IMR-90 (cell line): ENCODE results near the gene LUC7L3. TPM values are rescaled to one million over a fixed set of nuclear protein-coding genes. Genes with fewer than 3 reads are reported as not detected.

Experiments
- ATAC-seq: fragments of 200-7000 bp; cut with Tn5 transposase; 2 replicates; pipeline ENCODE4 v1.9.1; 2020; ENCODE audit warnings: low read depth, mild to moderate bottlenecking, moderate library complexity
- BruUV-seq: library from RNA; stranded (reverse); fragments of 400-500 nt; replicated peaks from 2 replicates; lab custom pipeline; 2021; lab: Mats Ljungman, UMichigan
- CTCF ChIA-PET: fragments of 300-600 bp; formaldehyde crosslinking; extraction: SDS; loops from one replicate; lab custom pipeline; 2021; ENCODE audit warnings: antibody characterized with exemption; lab: Yijun Ruan, JAX
- POLR2A ChIA-PET: fragments of 300-600 bp; sonication (Branson Sonifier 250); formaldehyde crosslinking; loops from one replicate; lab custom pipeline; 2022; ENCODE audit warnings: antibody characterized with exemption; ENCODE audit not compliant: unreplicated experiment; lab: Charles Lee
- DNase-seq: peaks from one replicate; pipeline ENCODE4 v3.0.0; 2013
- H2AFZ ChIP-seq: replicated peaks from 2 replicates; pipeline ENCODE3; 2013; ENCODE audit warnings: low read length, mild to moderate bottlenecking; ENCODE audit not compliant: poor library complexity
- H2AK5ac ChIP-seq: 2 replicates; pipeline ENCODE4 v1.6.1; 2013; ENCODE audit warnings: low read depth, low read length, inconsistent platforms
- H2AK9ac ChIP-seq: replicated peaks from 2 replicates; pipeline ENCODE3; 2013; ENCODE audit warnings: mild to moderate bottlenecking, low read depth, low read length, moderate library complexity; ENCODE audit not compliant: poor library complexity
- H2BK120ac ChIP-seq: 2 replicates; pipeline ENCODE4 v1.6.1; 2013; ENCODE audit warnings: low read depth, low read length, inconsistent platforms
- H2BK15ac ChIP-seq: 3 replicates; pipeline ENCODE4 v1.6.1; 2013; ENCODE audit warnings: low read depth, low read length, inconsistent platforms
- H2BK20ac ChIP-seq: 2 replicates; pipeline ENCODE4 v1.6.1; 2013; ENCODE audit warnings: low read depth, mild to moderate bottlenecking, inconsistent platforms, low read length, moderate library complexity
- H2BK5ac ChIP-seq: 2 replicates; pipeline ENCODE4 v1.6.1; 2013; ENCODE audit warnings: mild to moderate bottlenecking, low read depth, low read length, inconsistent platforms; ENCODE audit not compliant: poor library complexity, severe bottlenecking
- H3K14ac ChIP-seq: replicated peaks from 2 replicates; pipeline ENCODE4 v1.6.1; 2013; ENCODE audit warnings: low read depth, low read length, inconsistent platforms
- H3K18ac ChIP-seq: 2 replicates; pipeline ENCODE4 v1.6.1; 2013; ENCODE audit warnings: low read depth, low read length, control low read depth
- H3K23ac ChIP-seq: 2 replicates; pipeline ENCODE4 v1.6.1; 2013; ENCODE audit warnings: low read depth, low read length, inconsistent platforms
- H3K27ac ChIP-seq: 2 replicates; pipeline ENCODE4 v1.5.1; 2013; ENCODE audit warnings: mild to moderate bottlenecking, control low read depth, low read length; ENCODE audit not compliant: insufficient read depth
- H3K27me3 ChIP-seq: 2 replicates; pipeline ENCODE4 v1.6.1; 2013; ENCODE audit warnings: low read length; ENCODE audit not compliant: control insufficient read depth, insufficient read depth
- H3K36me3 ChIP-seq: 2 replicates; pipeline ENCODE4 v1.6.1; 2013; ENCODE audit warnings: low read length, mixed read lengths; ENCODE audit not compliant: control insufficient read depth, insufficient read depth
- H3K4ac ChIP-seq: 2 replicates; pipeline ENCODE4 v1.6.1; 2013; ENCODE audit warnings: low read depth, low read length, inconsistent platforms
- H3K4me1 ChIP-seq: 2 replicates; pipeline ENCODE4 v1.6.1; 2013; ENCODE audit warnings: low read length, mixed read lengths; ENCODE audit not compliant: control insufficient read depth, insufficient read depth
- H3K4me2 ChIP-seq: 2 replicates; pipeline ENCODE4 v1.6.1; 2013; ENCODE audit warnings: low read depth, mild to moderate bottlenecking, control low read depth, low read length, moderate library complexity
- H3K4me3 ChIP-seq: 2 replicates; pipeline ENCODE4 v1.5.1; 2013; ENCODE audit warnings: low read depth, mild to moderate bottlenecking, control low read depth, low read length, moderate library complexity; ENCODE audit not compliant: insufficient read depth
- H3K56ac ChIP-seq: 2 replicates; pipeline ENCODE4 v1.6.1; 2013; ENCODE audit warnings: low read length, inconsistent platforms; ENCODE audit not compliant: insufficient read depth; ENCODE audit errors: extremely low read depth
- H3K79me1 ChIP-seq, 2 experiments: 2 replicates each; pipeline ENCODE4 v1.6.1; 2013; ENCODE audit warnings: low read length in 2 of 2, inconsistent platforms in 1 of 2, low read depth in 1 of 2
- H3K9ac ChIP-seq: 2 replicates; pipeline ENCODE4 v1.6.1; 2013; ENCODE audit warnings: low read depth, low read length, control low read depth
- H3K9me1 ChIP-seq: 2 replicates; pipeline ENCODE4 v1.6.1; 2013; ENCODE audit warnings: low read length, inconsistent platforms; ENCODE audit not compliant: insufficient read depth
- H3K9me3 ChIP-seq: 2 replicates; pipeline ENCODE4 v1.6.1; 2013; ENCODE audit warnings: low read length; ENCODE audit not compliant: control insufficient read depth, insufficient read depth
- H4K20me1 ChIP-seq: 2 replicates; pipeline ENCODE4 v1.6.1; 2013; ENCODE audit warnings: low read length, inconsistent platforms; ENCODE audit not compliant: insufficient read depth
- H4K5ac ChIP-seq: 2 replicates; pipeline ENCODE4 v1.6.1; 2013; ENCODE audit warnings: mild to moderate bottlenecking, low read depth, low read length, control low read depth
- H4K8ac ChIP-seq, 2 experiments: 2 replicates each; pipeline ENCODE4 v1.6.1; 2013; ENCODE audit warnings: low read depth in 2 of 2, low read length in 2 of 2, control low read depth in 1 of 2, inconsistent platforms in 1 of 2
- H4K91ac ChIP-seq: 2 replicates; pipeline ENCODE4 v1.6.1; 2013; ENCODE audit warnings: low read depth, low read length, inconsistent platforms; ENCODE audit not compliant: insufficient read depth
- BHLHE40 ChIP-seq: fragments of 150-350 bp; IDR thresholded peaks from 2 replicates; pipeline ENCODE4 v1.6.1; 2016; ENCODE audit warnings: mild to moderate bottlenecking, low read depth, low read length
- CEBPB ChIP-seq: IDR thresholded peaks from 2 replicates; pipeline ENCODE4 v1.6.1; 2012; ENCODE audit warnings: low read depth, low read length, improper control_type of control experiment
- CHD1 ChIP-seq: IDR thresholded peaks from 2 replicates; pipeline ENCODE4 v1.6.1; 2012; ENCODE audit warnings: low read depth, low read length, improper control_type of control experiment
- CTCF ChIP-seq: conservative IDR thresholded peaks from 2 replicates; pipeline ENCODE4 v1.5.1; 2012; ENCODE audit warnings: mild to moderate bottlenecking, low read depth, low read length, improper control_type of control experiment
- ELK1 ChIP-seq: fragments of 150-350 bp; IDR thresholded peaks from 2 replicates; pipeline ENCODE4 v1.6.1; 2016; ENCODE audit warnings: low read depth, mild to moderate bottlenecking, low read length, moderate library complexity, borderline replicate concordance
- FOS ChIP-seq: fragments of 150-350 bp; IDR thresholded peaks from 2 replicates; pipeline ENCODE4 v1.6.1; 2016; ENCODE audit warnings: low read depth, low read length
- MAFK ChIP-seq: IDR thresholded peaks from 2 replicates; pipeline ENCODE4 v1.6.1; 2012; ENCODE audit warnings: low read depth, low read length, improper control_type of control experiment
- MAZ ChIP-seq: IDR thresholded peaks from 2 replicates; pipeline ENCODE4 v1.6.1; 2012; ENCODE audit warnings: low read depth, mild to moderate bottlenecking, low read length, improper control_type of control experiment, moderate library complexity, borderline replicate concordance
- MXI1 ChIP-seq: IDR thresholded peaks from 2 replicates; pipeline ENCODE4 v1.6.1; 2012; ENCODE audit warnings: low read depth, mild to moderate bottlenecking, low read length, moderate library complexity, borderline replicate concordance
- NFE2L2 ChIP-seq: fragments of 150-350 bp; IDR thresholded peaks from 2 replicates; pipeline ENCODE4 v1.6.1; 2016; ENCODE audit warnings: low read depth, mild to moderate bottlenecking, low read length
- POLR2A ChIP-seq: IDR thresholded peaks from 2 replicates; pipeline ENCODE4 v1.6.1; 2012; ENCODE audit warnings: mild to moderate bottlenecking, low read depth, low read length
- RAD21 ChIP-seq: IDR thresholded peaks from 2 replicates; pipeline ENCODE4 v1.6.1; 2012; ENCODE audit warnings: low read length, improper control_type of control experiment
- RCOR1 ChIP-seq: IDR thresholded peaks from 2 replicates; pipeline ENCODE4 v1.6.1; 2012; ENCODE audit warnings: mild to moderate bottlenecking, low read length, improper control_type of control experiment; ENCODE audit not compliant: insufficient replicate concordance
- RFX5 ChIP-seq: IDR thresholded peaks from 2 replicates; pipeline ENCODE4 v1.8.0; 2012; ENCODE audit warnings: low read depth, mild to moderate bottlenecking, low read length, moderate library complexity
- SMC3 ChIP-seq: fragments of 150-350 bp; IDR thresholded peaks from 2 replicates; pipeline ENCODE4 v1.6.1; 2016; ENCODE audit warnings: low read depth, mild to moderate bottlenecking, antibody characterized with exemption, low read length, moderate library complexity
- WGBS, 2 experiments: methylation state at CpG; one replicate each; pipeline versions ENCODE4 v1.1.5 to v1.1.7; 2013; ENCODE audit warnings: missing lambda C conversion rate in 2 of 2; ENCODE audit not compliant: insufficient read length in 1 of 2; ENCODE audit errors: extremely low coverage in 2 of 2; 5-methylcytosine and 5-hydroxymethylcytosine counted together
- dilution Hi-C: fragments of 300-500 bp; cut with HindIII; formaldehyde crosslinking; loops from one replicate; pipeline ENCODE4 v1.14.3; 2018; ENCODE audit warnings: low sequenced_read_pairs; ENCODE audit not compliant: unreplicated experiment
- in situ Hi-C: fragments of 300-500 bp; cut with MboI; formaldehyde crosslinking; loops from 3 replicates; pipeline ENCODE4 v1.14.3; 2019; ENCODE audit warnings: low sequenced_read_pairs, inconsistent platforms, mixed read lengths
- intact Hi-C: fragments of 100-400 bp; cut with micrococcal nuclease; formaldehyde crosslinking; loops from 2 replicates; pipeline ENCODE4 v1.10.0; 2022
- polyA plus RNA-seq, 3 experiments: library from polyadenylated mRNA; depleted of rRNA; stranded (reverse); fragments of >200 nt; gene quantifications; 2 replicates each; pipeline ENCODE4 v1.2.3, GENCODE V29; 2012; ENCODE audit warnings: low replicate concordance in 1 of 3
- total RNA-seq: library from RNA; depleted of rRNA; stranded (reverse); fragments of >200 nt; gene quantifications from 2 replicates; pipeline ENCODE4 v1.2.3, GENCODE V29; 2012

Gene LUC7L3
- total and polyA plus RNA-seq, 2 of the 4 experiments (the other 2 are of a cell fraction): 17.7 to 44.7 TPM

- Histone ChIP-seq H3K9me1 (peaks cover 24% of the 10 kb centered on the region), H2AK9ac (peak overlapping the region; percentile 81), H3K27ac (no peak overlapping the region), H3K56ac (no peak overlapping the region), H3K23ac (no peak overlapping the region), H2BK20ac (peak overlapping the region; percentile 12), H2AFZ (peak overlapping the region; percentile 79), H3K4me3 (no peak overlapping the region), H3K4me1 (peaks cover 37% of the 10 kb centered on the region), H4K8ac (peak overlapping the region in 1 of 2 experiments; percentile 48; a peak in 2 of 4 replicates), H3K9me3 (no peaks in the 10 kb centered on the region), H3K36me3 (no peaks in the 10 kb centered on the region), H3K79me1 (no peaks in the 10 kb centered on the region), H2AK5ac (peak overlapping the region; percentile 52; the same call in 1 of the 2 replicates), H3K18ac (peak overlapping the region; percentile 21; the same call in 1 of the 2 replicates), H4K91ac (peak overlapping the region; percentile 56; the same call in 1 of the 2 replicates), H3K4me2 (no peak overlapping the region), H4K20me1 (no peaks in the 10 kb centered on the region), H2BK120ac (peak overlapping the region; percentile 54), H4K5ac (no peak overlapping the region; the same call in 1 of the 2 replicates), H2BK5ac (no peak overlapping the region), H3K14ac (peak overlapping the region; percentile 6; the same call in 1 of the 2 replicates), H2BK15ac (no peak overlapping the region; the same call in 2 of the 3 replicates), H3K9ac (no peak overlapping the region), H3K27me3 (no peaks in the 10 kb centered on the region), H3K4ac (peak overlapping the region; percentile 85)
- intact Hi-C loops (no loop called here), in situ Hi-C loops (no loop called here), dilution Hi-C loops (no loop called here)
- BruUV-seq: no TSS peak
- WGBS, 2 experiments: 95% methylated on average over 12 of the region's 17 CpGs; no CpG with 5 or more reads in 1 of the 2 experiments
- DNase-seq: no peak
- TF ChIP-seq RCOR1: no peak
- no peak for TF ChIP-seq NFE2L2
- no peak for TF ChIP-seq POLR2A
- TF ChIP-seq ELK1: no peak
- TF ChIP-seq MAZ: no peak
- TF ChIP-seq BHLHE40: no peak
- no peak for TF ChIP-seq SMC3
- TF ChIP-seq CTCF: no peak
- no peak for TF ChIP-seq RFX5
- no peak for TF ChIP-seq MXI1
- no peak for TF ChIP-seq CEBPB
- no peak for TF ChIP-seq RAD21
- no peak for TF ChIP-seq MAFK
- no peak for TF ChIP-seq CHD1
- TF ChIP-seq FOS: no peak
- POLR2A ChIA-PET: no interaction called here
- CTCF ChIA-PET: interaction anchor here (1.2 to 2.3 kb wide), 2 partner anchors 8 to 135 kb away, joined by 3 to 8 read pairs; no protein-coding TSS in a partner anchor
- ATAC-seq: no peak
These were observed 33.5 kb upstream of the LUC7L3 start for GRCh38 chr17:50685691-50686493.
